HG02623 (cell line): ENCODE data around the gene NOP10.

ENCODE experiments used
- ATAC-seq: cut with Tn5 transposase; IDR thresholded peaks from one replicate; pipeline ENCODE4 v1.9.1; 2021; ENCODE audit warnings: moderate library complexity; ENCODE audit not compliant: unreplicated experiment

NOP10 gene

DNA sequence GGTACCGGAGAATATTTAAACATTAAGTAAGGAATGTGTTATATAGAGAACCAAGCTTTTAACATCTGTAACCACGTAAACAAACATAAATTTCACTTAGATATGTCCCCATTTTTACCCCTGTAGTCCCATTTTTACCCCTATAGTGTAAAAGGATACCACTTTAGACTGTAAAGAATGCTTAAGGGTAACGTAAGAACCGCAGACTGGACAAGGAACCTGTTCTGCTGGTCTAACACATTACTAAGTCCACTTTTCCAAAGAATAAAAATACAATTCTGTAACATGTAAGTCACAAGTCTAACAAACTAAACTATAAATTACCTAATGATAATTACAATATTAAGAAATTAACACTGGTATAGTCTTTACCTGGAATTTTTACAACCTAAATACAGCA is 8.3 kb downstream of the NOP10 start:
- no peak for ATAC-seq

DNA sequence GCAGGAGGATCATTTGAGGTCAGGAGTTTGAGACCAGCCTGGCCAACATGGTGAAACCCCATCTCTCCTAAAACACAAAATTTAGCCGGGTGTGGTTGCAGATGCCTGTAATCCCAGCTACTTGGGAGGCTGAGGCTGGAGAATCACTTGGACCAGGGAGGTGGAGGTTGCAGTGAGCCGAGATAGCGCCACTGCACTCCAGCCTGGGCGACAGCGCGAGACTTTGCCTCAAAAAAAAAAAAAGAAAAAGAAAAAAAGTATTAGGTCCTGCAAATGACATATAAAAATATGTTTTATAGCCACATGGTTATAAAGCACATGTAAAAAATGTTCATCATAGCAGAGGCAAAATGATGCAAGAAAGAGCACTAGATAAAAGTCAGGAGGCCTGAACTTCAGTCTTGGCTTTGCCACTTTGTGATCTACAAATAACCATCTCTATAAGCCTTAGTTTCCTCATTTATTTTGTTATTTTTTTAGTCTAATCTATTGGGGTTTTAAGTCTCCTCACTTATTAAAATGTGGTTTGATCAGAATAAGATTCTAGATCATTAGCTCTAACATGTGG is 10.3 kb downstream of the NOP10 start:
- ATAC-seq = no peak

DNA sequence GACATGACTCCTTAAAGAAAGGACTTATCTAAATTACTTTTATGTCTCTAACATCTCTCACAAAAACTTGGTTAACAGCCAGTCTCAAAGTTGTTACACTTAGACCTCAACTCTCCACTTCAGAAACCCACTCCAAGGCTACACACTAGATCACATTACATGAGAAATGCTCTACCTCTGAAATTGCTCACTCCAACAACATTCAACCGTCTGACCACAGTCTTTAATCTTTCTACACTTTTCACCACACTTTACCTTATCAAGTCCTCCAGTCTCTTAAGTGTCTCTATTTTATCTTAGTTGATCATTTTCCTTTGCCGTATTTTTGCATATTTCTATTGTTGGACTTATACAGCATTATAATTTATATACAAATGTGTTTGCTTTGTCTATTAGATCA is 11.1 kb downstream of the NOP10 start:
- ATAC-seq = no peak

DNA sequence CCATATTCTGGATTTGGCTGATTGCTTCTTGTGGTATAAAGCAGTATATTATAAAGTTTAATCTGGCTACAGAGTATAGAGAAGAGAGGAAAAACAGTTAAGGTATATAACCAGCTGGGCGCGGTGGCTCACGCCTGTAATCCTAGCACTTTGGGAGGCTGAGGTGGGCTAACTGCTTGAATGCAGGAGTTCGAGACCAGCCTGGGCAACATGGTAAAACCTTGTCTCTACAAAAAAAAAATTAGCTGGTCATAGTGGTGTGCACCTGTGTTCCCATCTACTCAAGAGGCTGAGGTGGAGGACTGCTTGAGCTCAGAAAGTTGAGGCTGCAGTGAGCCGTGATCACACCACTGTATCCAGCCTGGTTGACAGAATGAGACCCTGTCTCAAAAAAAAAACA is 12.7 kb downstream of the NOP10 start:
- no peak for ATAC-seq

DNA sequence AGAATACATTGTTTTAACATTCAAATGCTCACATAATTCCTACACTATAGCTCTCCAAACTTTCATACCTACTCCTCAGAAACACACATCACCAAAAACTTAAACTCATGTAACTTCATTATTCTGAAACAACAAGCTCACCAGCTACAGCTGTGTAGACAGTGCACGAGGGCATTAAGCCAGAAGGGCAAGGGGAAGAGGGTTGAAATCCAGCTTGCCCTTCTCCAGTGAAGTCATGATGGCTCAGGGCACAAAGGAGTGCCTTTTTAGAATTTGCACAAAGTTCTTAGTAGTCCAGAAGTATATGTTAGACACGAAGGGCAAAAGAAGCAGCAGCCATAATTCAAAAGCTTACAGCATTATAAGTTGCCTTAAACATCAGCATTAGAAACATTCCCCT is 13.9 kb downstream of the NOP10 start:
- no peak for ATAC-seq

DNA sequence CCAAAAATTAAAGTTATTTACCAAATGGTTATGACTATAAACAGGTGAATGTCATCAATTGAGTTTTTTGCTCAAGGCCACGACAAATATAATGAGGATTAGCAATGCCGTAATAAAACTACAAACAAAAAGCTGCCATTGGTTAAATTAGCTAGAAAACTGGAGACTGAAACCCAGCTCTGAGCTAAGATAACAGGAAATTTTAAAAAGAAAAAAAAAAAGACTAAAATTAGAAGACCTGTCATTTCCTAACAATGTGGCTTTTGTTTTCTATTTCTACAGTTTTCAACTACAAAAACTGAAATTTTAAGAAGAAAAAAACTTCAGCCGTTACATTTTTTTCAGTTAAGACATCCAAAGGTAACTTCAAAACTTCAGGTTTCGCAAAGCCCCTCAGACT is 15.0 kb downstream of the NOP10 start:
- ATAC-seq = no peak

DNA sequence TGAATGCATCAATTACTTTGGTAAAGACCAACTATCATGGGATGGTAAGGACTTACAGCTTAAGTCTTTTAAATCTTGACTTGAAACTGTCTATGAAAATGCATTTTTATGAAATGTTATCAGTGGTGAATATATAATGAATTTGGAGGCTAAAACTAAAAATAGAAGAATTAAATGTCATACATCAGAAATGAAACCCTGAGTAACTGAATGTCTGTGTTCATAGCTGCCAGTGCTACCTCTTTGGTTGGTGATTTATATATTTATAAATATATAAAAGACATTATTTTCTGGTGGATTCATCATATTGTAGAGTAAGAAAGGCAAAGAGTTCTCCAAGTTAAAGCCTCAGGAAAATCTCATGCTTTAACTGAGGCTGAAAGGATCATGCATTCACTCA is 17.6 kb downstream of the NOP10 start:
- no peak for ATAC-seq

GRCh38 chr15:34324933-34325332 is 18.0 kb downstream of the NOP10 start:
- ATAC-seq = no peak

GRCh38 chr15:34323217-34323616 is 19.7 kb downstream of the NOP10 start:
- no peak for ATAC-seq

DNA sequence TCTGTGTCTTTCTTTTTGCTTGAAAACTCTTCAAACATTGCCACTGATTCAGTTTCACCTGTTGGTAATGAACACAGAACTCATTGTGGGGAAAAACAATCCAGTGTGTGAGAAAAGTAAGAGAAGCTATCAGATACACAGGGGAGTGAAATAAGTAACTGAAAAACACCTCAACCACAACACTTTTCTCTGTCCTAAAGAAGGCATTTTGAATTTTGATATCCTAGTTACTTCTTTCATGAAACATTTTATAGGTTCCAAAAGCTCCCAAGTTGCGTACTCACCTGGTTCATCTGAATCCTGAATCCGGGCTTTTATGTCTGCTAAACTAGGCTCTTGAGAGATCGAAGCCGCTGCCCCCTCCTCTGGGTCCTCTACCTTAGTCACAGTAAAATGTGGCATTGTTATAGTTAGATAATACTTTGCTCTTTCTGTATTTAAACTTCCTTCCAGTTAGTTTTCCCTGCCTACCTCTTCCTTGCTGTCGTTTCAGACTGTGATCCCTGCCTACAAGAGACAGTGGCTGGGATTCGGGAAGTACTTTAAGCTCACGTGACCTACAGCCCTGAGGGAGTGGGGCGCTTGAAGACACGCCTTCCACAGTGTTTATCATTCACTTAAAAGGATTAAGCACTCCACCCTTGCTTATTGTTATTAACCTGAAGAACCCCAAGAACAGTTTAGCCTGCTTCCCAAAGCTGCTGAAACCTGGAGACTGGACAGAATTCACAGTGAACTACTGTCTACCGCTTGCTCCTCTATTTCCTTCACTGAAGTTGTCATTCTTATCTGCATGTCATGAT is 24.5 kb downstream of the NOP10 start:
- ATAC-seq = peak; percentile 60

- ATAC-seq = no peak
These were observed 28.1 kb downstream of the NOP10 start for GRCh38 chr15:34314491-34315490.

- ATAC-seq = no peak
These were observed 31.4 kb downstream of the NOP10 start for GRCh38 chr15:34311563-34311962.

- no peak for ATAC-seq
These were observed 38.3 kb downstream of the NOP10 start for GRCh38 chr15:34304613-34305012.

GRCh38 chr15:34301058-34301457 is 41.9 kb downstream of the NOP10 start:
- no peak for ATAC-seq

- no peak for ATAC-seq
These were observed 45.9 kb downstream of the NOP10 start for GRCh38 chr15:34297059-34297458.

- ATAC-seq = no peak
These were observed 50.3 kb downstream of the NOP10 start for GRCh38 chr15:34292621-34293020.
